H1 (cell line): Measurements from ENCODE around the gene STBD1.

Experiments used
- CTCF ChIP-seq, 3 experiments: IDR thresholded peaks; 1 replicate in 2 of 3; 2 replicates in 1 of 3; pipeline versions ENCODE4 v1.5.1 to v1.6.1; 2011; ENCODE audit warnings: low read length in 3 of 3, mild to moderate bottlenecking in 3 of 3, inconsistent platforms in 2 of 3, low read depth in 1 of 3, moderate library complexity in 1 of 3; ENCODE audit not compliant: insufficient read depth in 1 of 3; ENCODE audit errors: control extremely low read depth in 1 of 3
- POLR2A ChIP-seq, 2 experiments: IDR thresholded peaks; 1 replicate in 1 of 2; 2 replicates in 1 of 2; pipeline ENCODE4 v1.6.1; 2011; ENCODE audit warnings: low read depth in 2 of 2, low read length in 2 of 2, mild to moderate bottlenecking in 2 of 2; ENCODE audit errors: control extremely low read depth in 1 of 2
- POLR2AphosphoS5 ChIP-seq: IDR thresholded peaks from 2 replicates; pipeline ENCODE4 v1.6.1; 2011; ENCODE audit warnings: low read depth, low read length
- SIN3A ChIP-seq, 2 experiments: IDR thresholded peaks in 1 of 2; conservative IDR thresholded peaks in 1 of 2; 2 replicates each; pipeline ENCODE4 v1.6.1; 2011 to 2012; ENCODE audit warnings: low read length in 2 of 2, improper control_type of control experiment in 1 of 2, low read depth in 1 of 2, mild to moderate bottlenecking in 1 of 2

GRCh38 chr4:76266627-76267026 lies 39.9 kb upstream of the STBD1 start:
- TF ChIP-seq POLR2A (IDR thresholded peaks at IDR 0.05; ENCODE audit: control extremely low read depth in 1 of 2, low read depth in 2 of 2, low read length in 2 of 2) (no peak), CTCF (IDR thresholded peaks at IDR 0.05; ENCODE audit: control extremely low read depth in 1 of 3, insufficient read depth in 1 of 3, low read depth in 1 of 3, low read length in 3 of 3) (no peak), SIN3A (conservative IDR thresholded peaks at IDR 0.05 in 1 of 2, IDR thresholded peaks at IDR 0.05 in 1 of 2; ENCODE audit: low read depth in 1 of 2, low read length in 2 of 2) (no peak), POLR2AphosphoS5 (no peak)
